Measurements from ENCODE around the gene SRXN1. TPM values are rescaled to one million over a fixed set of nuclear protein-coding genes. Genes with fewer than 3 reads are reported as not detected.
A peak's percentile ranks its signal among the peaks of the same experiment; 100 is the strongest.
"Not testable (repeated sequence)": the region's sequence is repeated elsewhere in the genome, so short reads cannot be mapped to it uniquely, and the experiment has no call there.

The SRXN1 gene
- 10 to 100 TPM; 16.9 to 17.1 TPM for total RNA-seq

DNA sequence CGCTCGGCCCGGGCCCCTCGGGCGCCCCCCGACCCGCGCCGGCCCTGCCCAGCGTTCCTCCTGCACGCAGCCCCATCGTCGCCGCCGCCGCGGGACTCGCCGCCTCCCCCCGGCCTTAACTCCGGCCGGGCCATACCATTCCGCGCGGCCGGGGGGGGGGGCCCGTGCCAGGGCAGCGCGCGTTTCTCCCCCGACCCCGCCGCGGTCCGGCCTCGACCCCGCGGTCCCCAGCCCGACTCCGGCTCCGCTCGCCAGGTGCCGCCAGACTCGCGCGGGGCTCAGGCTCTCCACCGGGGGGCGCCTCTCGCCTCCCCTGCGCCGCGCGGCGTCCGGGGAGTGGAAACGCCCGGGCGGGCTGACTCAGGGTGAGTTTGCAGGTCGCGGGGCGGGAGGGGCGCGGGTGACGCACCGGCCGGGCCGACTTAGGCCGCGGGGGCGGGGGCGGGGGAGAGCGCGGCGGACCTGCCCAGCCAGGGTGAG is at the start of gene SRXN1:
SRXN1 (minus strand) TSS at position 91 of the 480 bp plus-strand sequence; CDS start at position 76, 15 bp downstream.
- H3K4me1 Mint-ChIP-seq = peaks cover 25% of the 10 kb centered on the region
- H3K36me3 Mint-ChIP-seq (ENCODE audit: low read depth) = peaks cover 19% of the 10 kb centered on the region
- DNase-seq = peak; percentile 85
- CTCF ChIA-PET = interaction anchor here (1.2 to 2.1 kb wide), 3 partner anchors 9 to 14 kb away, joined by 3 to 7 read pairs (median 7); no protein-coding TSS in a partner anchor
- H3K9me3 Mint-ChIP-seq = no peaks in the 10 kb centered on the region
- peaks cover 20% of the 10 kb centered on the region for H3K27me3 Mint-ChIP-seq
- H3K4me3 Mint-ChIP-seq = peak within 1 kb of the TSS; percentile 81
- POLR2A ChIA-PET = interaction anchor here (0.7 kb wide), 1 partner anchor 110 kb away, joined by 3 read pairs; no protein-coding TSS in a partner anchor
- H3K27ac Mint-ChIP-seq = peak within 1 kb of the TSS; percentile 67

DNA sequence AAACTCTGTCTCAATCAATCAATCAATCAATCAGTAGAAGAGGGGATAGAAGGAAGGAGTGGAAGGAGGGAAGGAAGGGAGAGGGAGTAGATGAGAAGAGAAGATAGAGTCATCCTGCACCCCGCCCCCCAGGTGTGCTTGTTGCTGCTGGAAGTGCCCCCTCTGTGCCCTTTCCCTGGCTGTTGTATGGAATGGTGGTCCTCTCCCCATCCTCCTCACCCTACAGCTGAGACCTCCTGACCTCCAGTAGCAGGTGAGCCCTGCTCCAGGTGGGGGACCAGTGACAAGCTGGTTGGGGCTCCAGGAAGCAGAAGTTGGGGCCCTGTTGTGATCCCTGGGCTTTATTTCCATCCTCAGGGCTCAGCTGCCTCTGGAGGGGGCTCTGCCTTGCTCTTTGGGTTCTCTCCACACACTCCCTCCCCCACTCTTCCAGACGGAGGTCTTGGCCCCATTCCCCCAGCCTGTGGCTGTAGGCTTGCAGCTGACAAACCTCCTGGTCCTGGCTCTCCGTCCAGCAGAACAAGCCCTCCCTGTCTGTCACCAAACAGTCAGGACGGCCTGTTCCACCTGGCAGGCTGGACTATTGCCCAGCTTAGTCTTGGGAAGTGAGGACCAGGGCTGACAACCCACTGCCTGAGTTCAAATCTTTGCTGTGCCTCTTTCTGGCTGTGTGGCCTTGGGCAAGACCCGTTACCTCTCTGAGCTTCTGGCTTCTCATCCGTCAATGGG is 48.6 kb upstream of the SRXN1 start:
- H3K4me1 Mint-ChIP-seq = no peaks in the 10 kb centered on the region
- H3K9me3 Mint-ChIP-seq = no peaks in the 10 kb centered on the region
- H3K27ac Mint-ChIP-seq = no peak overlapping the region
- no peaks in the 10 kb centered on the region for H3K27me3 Mint-ChIP-seq
- H3K36me3 Mint-ChIP-seq (ENCODE audit: low read depth) = no peaks in the 10 kb centered on the region
- H3K4me3 Mint-ChIP-seq = no peak overlapping the region
- ChIA-PET CTCF (no interaction called here), POLR2A (no interaction called here)
- no peak for DNase-seq

DNA sequence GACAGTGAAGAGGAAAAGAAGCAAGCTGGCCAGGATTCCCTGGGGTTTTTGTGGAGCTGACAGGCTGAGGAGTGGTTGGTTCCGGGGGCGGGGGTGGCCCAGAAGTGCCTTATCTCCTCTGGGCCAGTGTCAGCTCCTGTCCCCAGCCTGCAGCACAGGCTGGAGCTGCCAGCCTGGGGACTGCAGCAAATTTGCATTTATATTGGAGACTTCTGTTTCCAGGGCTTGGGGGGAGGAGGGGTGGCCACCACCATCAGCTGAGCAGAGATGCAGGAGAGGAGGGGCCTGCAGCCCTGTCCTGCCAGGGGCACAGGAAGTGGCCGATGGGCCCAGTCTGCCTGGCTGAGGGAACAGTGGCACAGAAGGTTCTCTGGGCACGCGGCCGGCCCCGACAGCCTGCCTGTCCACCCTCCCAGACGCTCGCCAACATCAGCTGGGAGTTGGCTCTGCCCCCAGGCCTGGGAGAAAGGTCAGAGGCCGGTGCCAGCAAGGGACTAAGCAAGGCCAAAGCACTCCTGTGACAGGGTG is 46.9 kb upstream of the SRXN1 start:
- CTCF ChIA-PET = no interaction called here
- POLR2A ChIA-PET = no interaction called here
- Mint-ChIP-seq H3K4me3 (no peak overlapping the region), H3K36me3 (ENCODE audit: low read depth) (no peaks in the 10 kb centered on the region), H3K27me3 (no peaks in the 10 kb centered on the region), H3K4me1 (no peaks in the 10 kb centered on the region), H3K27ac (no peak overlapping the region), H3K9me3 (no peaks in the 10 kb centered on the region)
- no peak for DNase-seq

DNA sequence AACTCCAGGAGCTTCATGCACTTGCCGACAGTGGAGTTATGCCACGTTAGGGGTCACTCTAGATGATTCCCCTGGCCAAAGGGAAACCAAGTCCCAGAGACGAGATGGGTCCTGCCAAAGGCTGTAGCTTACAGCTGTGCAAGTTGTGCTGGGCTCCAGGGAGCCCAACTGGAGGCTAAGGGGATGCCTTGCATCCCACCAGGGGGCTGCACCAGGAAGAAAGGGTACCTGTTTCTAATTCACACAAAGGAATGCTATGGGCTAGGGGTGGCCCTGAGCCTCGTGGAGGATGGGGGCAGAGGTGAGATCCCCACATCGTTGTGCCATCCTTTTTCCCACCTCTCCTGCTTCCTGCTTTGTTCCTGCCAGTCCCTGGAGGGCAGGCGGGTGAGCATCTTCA is 46.3 kb upstream of the SRXN1 start:
- POLR2A ChIA-PET = no interaction called here
- Mint-ChIP-seq H3K27me3 (peaks cover under 1% of the 10 kb centered on the region), H3K4me3 (no peak overlapping the region), H3K27ac (no peak overlapping the region), H3K9me3 (no peaks in the 10 kb centered on the region), H3K4me1 (no peaks in the 10 kb centered on the region), H3K36me3 (ENCODE audit: low read depth) (no peaks in the 10 kb centered on the region)
- DNase-seq = no peak
- CTCF ChIA-PET = no interaction called here

DNA sequence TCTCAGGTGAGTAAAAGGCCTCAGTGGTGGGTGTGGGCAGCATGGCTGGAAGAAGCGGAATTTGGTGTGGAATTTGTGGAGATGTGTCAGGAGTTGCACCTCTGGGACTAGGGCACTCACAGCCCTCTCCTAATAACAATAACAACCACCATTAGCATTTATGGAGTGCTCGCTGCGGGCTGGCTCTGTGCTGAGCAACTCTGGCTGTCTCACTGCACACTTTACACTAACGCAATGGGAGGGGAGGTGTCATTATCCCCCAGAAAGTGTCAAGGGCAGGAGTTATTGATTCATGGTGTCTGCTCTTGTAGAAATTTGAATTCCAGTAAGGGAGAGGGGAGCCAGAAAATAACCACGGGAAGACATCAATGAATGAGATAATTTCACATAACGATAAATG is 45.3 kb upstream of the SRXN1 start:
- CTCF ChIA-PET = no interaction called here
- no peaks in the 10 kb centered on the region for H3K36me3 Mint-ChIP-seq (ENCODE audit: low read depth)
- no peaks in the 10 kb centered on the region for H3K9me3 Mint-ChIP-seq
- POLR2A ChIA-PET = no interaction called here
- H3K27me3 Mint-ChIP-seq = peaks cover 4% of the 10 kb centered on the region
- no peak overlapping the region for H3K4me3 Mint-ChIP-seq
- DNase-seq = no peak
- no peaks in the 10 kb centered on the region for H3K4me1 Mint-ChIP-seq
- H3K27ac Mint-ChIP-seq = no peak overlapping the region

DNA sequence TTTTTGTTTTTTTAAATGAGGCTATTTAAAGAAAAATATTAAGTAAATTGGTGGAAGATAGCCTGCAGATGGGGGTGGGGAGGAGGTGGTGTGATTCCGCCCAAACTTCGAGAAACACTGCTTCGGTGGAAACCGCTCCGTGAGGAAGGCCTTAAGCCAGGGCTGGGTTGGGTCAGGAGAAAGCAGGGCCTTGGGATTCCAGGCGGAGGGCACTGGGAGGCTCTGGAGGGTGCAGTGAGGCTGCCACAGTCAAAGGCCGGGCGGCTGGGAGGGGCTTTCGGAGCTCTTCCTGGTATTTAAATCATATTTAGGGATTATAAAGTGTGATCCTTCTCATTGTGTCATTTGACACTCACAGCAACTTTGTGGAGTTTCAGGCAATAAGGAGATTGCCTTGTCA is 44.8 kb upstream of the SRXN1 start:
- ChIA-PET POLR2A (no interaction called here), CTCF (no interaction called here)
- Mint-ChIP-seq H3K27me3 (peaks cover 4% of the 10 kb centered on the region), H3K4me3 (no peak overlapping the region), H3K9me3 (no peaks in the 10 kb centered on the region), H3K4me1 (no peaks in the 10 kb centered on the region), H3K36me3 (ENCODE audit: low read depth) (no peaks in the 10 kb centered on the region), H3K27ac (no peak overlapping the region)
- no peak for DNase-seq

DNA sequence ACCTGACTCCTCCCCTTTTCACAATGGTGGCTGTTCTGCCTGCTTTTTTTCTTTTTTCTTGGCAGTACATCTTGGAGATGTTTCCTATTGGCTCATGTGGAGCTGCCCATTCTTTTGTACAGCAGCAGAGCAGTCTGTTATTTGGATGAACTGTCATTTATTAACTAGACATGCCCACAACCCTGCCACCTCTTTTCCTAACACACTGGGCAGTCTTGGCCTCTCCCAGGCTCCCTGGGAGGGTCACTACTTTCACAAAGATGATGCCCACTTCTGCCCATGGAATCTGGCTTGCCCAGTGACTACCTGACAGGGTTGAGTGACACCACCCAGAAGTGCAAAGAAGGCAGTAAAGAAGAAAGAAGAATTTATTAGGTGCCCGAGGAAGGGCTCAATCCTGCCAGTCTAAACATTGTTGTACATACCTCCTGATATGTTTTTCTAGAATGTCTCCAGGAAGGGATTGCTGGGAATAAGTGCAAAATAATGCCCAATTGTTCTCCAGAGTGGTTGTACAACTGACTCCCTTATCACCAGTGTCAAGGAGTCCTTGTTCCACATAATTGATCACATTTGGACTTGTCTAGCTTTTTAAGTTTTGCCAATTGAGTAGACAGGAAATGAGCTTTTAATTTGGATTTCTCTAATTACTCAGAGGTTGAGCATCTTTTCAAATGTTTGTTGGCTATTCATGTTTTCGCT is 42.3 kb upstream of the SRXN1 start:
- Mint-ChIP-seq H3K36me3 (ENCODE audit: low read depth) (no peaks in the 10 kb centered on the region), H3K9me3 (no peaks in the 10 kb centered on the region), H3K27me3 (peaks cover 5% of the 10 kb centered on the region), H3K4me1 (no peaks in the 10 kb centered on the region), H3K4me3 (no peak overlapping the region), H3K27ac (no peak overlapping the region)
- no peak for DNase-seq
- CTCF ChIA-PET = no interaction called here
- POLR2A ChIA-PET = no interaction called here

DNA sequence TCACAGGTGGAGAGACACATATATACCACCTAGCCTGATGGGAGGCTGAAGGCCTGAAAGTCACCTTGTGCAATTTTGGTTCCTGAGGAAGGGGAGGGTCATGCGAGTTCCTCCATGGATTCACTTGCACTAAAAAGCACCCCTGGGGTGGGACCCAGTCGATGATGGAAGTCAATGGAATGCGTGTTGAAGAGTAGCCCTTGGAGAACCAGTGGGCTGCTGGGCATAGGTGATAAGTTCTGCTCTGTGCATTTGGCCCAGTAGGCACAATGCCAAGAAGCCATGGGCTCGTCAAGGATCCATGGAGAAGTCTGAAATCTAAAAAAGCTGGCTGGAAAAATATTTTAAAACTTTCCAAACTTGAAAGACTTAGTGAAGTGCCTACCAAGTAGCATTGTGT is 41.5 kb upstream of the SRXN1 start:
- H3K27ac Mint-ChIP-seq = no peak overlapping the region
- ChIA-PET CTCF (no interaction called here), POLR2A (no interaction called here)
- no peak overlapping the region for H3K4me3 Mint-ChIP-seq
- DNase-seq = no peak
- no peaks in the 10 kb centered on the region for H3K4me1 Mint-ChIP-seq
- H3K36me3 Mint-ChIP-seq (ENCODE audit: low read depth) = no peaks in the 10 kb centered on the region
- peaks cover 5% of the 10 kb centered on the region for H3K27me3 Mint-ChIP-seq
- H3K9me3 Mint-ChIP-seq = no peaks in the 10 kb centered on the region

DNA sequence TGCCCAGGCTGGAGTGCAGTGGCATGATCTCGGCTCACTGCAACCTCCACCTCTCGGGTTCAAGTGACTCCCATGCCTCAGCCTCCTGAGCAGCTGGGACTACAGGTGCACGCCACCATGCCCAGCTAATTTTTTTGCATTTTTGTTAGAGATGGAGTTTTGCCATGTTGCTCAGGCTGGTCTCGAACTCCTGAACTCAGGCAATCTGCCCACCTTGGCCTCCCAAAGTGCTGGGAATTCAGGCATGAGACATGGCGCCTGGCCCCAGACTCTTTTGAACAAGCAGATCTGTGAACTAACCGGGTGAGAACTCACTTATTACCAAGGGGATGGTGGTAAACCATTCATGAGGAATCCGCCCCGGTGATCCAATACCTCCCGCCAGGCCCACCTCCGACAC is 40.8 kb upstream of the SRXN1 start:
- H3K9me3 Mint-ChIP-seq; H3K36me3 Mint-ChIP-seq (ENCODE audit: low read depth); CTCF ChIA-PET; H3K27ac Mint-ChIP-seq; POLR2A ChIA-PET; H3K27me3 Mint-ChIP-seq; H3K4me3 Mint-ChIP-seq; DNase-seq; H3K4me1 Mint-ChIP-seq: not testable (repeated sequence)

DNA sequence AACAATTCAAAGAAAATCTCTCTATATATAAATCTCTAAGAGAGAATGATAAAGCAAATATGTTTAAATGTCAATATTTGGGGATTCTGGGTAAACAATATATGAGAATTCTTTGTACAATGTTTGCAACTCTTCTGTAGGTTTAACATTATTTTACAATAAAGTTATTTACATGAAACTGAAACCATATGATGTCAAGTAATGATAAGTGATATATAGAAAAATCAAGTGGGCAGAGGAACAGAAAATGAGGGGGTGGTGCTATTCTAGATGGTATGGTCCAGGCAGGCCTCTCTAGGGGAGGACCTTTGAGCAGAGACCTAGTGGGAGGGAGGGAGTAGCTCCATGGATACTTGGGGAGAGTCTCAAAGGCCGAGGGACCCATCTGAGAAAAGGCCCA is 39.0 kb upstream of the SRXN1 start:
- Mint-ChIP-seq H3K27me3 (peaks cover 5% of the 10 kb centered on the region), H3K4me1 (no peaks in the 10 kb centered on the region), H3K36me3 (ENCODE audit: low read depth) (no peaks in the 10 kb centered on the region), H3K27ac (no peak overlapping the region), H3K4me3 (no peak overlapping the region), H3K9me3 (no peaks in the 10 kb centered on the region)
- CTCF ChIA-PET = no interaction called here
- DNase-seq = no peak
- POLR2A ChIA-PET = no interaction called here

DNA sequence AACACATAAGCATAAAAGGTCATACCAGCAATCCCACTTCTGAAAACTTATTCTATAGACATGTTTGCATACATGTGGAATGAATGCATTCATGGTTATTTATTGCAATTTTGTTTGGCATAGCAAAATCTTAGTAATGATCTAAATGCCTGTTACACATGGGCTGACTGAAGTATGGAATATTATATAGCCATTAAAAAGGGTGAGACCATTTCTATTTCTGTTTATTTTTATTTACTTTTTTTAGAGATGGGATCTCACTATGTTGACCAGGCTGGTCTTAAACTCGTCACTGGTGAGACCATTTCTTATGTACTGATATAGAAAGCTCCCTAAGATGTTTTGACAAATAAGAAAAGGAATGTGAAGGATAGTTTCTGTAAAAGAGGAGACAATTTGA is 36.9 kb upstream of the SRXN1 start:
- Mint-ChIP-seq H3K27ac (no peak overlapping the region), H3K27me3 (peaks cover 5% of the 10 kb centered on the region), H3K4me1 (no peaks in the 10 kb centered on the region), H3K36me3 (ENCODE audit: low read depth) (no peaks in the 10 kb centered on the region), H3K4me3 (no peak overlapping the region), H3K9me3 (no peaks in the 10 kb centered on the region)
- ChIA-PET POLR2A (no interaction called here), CTCF (no interaction called here)
- DNase-seq = no peak

DNA sequence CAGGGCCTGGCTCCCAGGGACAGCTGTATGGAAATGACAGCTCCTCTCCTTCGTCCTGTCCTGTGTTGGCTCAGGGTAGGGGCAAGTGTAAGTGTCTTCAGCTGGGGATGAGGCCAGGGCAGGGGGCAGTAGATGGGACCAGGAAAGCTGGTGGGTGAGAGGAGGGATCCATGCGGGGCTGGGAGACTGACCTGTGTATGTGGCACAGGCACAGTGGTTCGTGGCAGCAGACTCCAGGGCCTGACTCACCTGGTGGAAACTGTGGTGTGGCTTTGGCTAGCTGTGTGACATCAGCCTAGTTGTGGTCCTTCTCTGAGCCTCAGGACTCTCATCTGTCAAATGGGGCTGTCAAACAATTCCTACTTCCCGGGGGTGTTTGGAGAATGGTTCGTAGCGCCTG is 36.3 kb upstream of the SRXN1 start:
- CTCF ChIA-PET = no interaction called here
- H3K27ac Mint-ChIP-seq = no peak overlapping the region
- no peak for DNase-seq
- POLR2A ChIA-PET = no interaction called here
- no peak overlapping the region for H3K4me3 Mint-ChIP-seq
- H3K4me1 Mint-ChIP-seq = no peaks in the 10 kb centered on the region
- no peaks in the 10 kb centered on the region for H3K36me3 Mint-ChIP-seq (ENCODE audit: low read depth)
- no peaks in the 10 kb centered on the region for H3K9me3 Mint-ChIP-seq
- H3K27me3 Mint-ChIP-seq = peaks cover 5% of the 10 kb centered on the region

DNA sequence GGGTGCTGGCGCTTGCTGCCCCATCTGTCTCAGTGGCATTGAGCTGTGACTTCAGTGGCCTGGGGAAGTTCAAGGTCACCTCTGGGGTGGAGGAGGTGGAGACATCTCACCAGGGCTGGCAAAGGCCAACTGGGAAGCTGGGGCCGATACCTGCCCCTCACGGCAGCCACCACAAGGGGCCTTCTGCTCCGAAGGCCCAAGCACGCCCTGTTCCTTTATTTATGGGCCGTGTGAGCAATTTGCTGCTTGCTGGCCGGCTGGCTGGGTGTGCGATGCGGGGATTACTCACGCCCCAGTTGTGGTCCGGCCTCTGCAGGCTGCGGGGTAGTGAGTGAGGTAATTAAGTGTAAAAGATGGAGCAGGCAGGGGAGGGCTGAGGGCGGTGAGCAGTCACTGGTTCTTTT is 35.8 kb upstream of the SRXN1 start:
- no peak overlapping the region for H3K27ac Mint-ChIP-seq
- CTCF ChIA-PET = no interaction called here
- H3K36me3 Mint-ChIP-seq (ENCODE audit: low read depth) = no peaks in the 10 kb centered on the region
- POLR2A ChIA-PET = no interaction called here
- DNase-seq = no peak
- no peak overlapping the region for H3K4me3 Mint-ChIP-seq
- H3K4me1 Mint-ChIP-seq = no peaks in the 10 kb centered on the region
- H3K9me3 Mint-ChIP-seq = no peaks in the 10 kb centered on the region
- H3K27me3 Mint-ChIP-seq = peaks cover 2% of the 10 kb centered on the region

Measured in activated CD4-positive, alpha-beta memory T cell treated with anti-CD3 and anti-CD28 coated beads, Interleukin-2, amount 10 ng/mL, durations not matched to agents 7 days and 5 days (primary cell).